NCI-H345 treated with DMSO at 0.1 percent for 48 hours (cell line): ENCODE data around the gene KCND3.

Source experiments
- DNase-seq: peaks from one replicate; lab custom pipeline; 2025; ENCODE audit not compliant: unreplicated experiment; lab: John Stamatoyannopoulos, UW

KCND3 gene

DNA sequence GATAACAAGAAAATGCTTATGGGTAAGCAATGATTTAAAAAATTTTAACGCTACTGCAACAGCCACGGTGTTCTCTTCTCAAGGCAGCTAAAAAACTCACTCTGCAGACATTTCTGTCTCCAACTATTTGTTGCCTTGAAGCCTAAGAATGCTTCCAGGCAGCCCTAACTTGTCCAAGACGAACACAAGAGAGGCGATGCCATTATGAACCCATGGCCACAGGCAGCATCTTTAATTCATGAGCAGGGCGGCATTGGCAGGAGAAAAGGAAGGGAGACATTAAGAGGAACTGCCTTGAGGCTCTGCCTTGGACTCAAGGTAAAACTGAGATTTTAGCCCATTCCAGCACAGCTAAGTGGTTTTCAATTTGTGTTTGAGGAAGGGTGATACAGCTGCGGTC is 67.5 kb downstream of the KCND3 start:
- no peak for DNase-seq

GRCh38 chr1:111920221-111921024 is 69.0 kb downstream of the KCND3 start:
- DNase-seq, result peak; percentile 19

DNA sequence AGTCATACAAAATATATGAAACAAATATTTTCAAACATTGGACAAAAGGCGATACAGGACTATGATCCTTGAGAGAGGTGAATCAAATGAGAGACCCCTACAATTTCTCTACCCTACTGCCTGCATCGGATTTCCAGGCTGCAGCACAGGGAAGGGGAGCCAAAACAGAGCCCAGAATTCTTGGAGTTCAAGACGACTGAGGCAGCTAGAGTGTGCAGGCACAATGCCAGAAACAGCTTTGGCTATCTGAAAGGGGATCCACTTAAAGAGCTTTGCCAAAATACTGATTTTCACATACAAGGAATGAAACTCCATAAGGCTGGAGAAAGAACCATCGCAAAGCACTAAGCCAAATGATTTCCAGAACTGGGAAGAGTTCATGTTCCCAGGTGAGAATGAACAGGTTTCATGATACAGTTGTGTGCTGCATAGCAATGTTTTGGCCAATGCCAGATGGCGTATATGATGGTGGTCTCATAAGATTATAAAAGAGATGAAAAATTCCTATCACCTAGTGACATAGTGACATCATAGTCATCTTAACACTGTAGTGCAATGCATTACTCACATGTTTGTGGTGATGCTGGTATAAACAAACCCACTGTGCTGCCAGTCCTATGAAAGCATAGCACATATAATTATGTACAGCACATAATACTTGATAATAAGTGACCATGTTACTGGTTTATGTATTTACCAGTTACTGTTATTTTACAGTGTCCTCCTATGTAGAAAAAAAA is 77.5 kb downstream of the KCND3 start:
- DNase-seq, result no peak

DNA sequence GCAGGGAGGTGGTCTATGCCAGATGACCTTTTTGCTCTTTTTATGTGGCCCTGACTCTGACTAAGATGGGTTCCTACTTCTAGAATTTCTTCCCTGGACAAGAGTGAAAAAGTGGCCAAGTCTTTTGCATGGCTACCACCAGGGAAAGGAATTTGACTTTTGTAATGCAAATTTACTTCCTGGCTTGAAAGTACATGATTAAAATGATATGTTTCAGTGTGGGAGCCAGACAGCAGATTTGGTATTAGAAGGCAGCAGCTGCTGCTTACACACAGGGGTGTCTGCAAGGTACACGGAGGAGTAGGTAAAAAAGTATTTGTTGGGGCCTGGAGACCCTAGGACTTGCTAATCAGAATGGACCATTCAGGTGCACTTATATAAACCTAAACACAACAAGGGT is 78.4 kb downstream of the KCND3 start:
- DNase-seq, result no peak

DNA sequence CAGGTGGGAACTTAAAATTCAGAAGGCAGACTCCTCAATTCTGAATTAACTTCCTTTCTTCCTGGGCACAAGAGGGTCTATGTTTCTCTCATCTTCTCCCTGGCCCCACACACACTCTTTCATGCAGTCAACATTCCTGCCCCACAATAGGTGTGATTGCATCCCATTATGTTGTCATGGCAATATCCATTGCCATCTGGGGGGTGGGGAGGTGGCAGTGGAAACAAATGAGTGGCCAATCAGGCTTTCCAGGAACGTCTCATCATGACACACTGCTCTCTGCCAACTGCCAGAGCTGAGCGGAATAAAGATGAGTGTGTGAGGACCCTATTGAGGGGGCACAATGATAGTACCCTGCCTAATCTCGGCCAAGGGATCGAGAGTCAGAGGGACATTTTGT is 80.4 kb downstream of the KCND3 start:
- no peak for DNase-seq

DNA sequence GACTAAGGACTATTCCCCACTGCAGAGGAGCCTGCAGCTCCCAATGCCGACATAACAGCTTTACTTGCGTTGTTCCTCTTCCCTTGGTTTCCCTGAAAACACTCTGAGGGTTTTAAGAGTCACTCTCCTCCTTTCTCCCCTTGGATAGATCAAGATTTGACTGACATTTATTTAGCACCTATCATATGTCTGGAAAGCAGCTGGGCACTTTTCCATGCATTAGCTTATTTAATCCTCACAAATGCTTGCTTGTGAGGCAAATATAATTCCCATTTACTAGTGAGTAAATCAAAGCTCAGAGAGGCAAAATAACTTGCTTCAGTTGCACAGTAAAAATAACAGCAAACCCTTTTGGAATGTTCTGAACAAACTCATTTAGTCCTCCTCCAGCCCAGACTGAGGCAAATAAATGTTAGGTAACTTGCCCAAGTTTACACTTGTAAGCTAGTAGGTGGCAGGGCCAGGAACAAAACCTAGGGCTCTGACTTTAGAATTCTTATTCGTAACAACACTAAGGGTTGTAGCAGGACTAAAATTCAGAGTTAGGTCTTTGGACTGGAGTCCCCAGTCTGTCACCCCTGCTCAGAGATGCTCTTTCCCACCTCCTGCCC is 81.4 kb downstream of the KCND3 start:
- DNase-seq, result no peak

- DNase-seq, result no peak
Observed at GRCh38 chr1:111907321-111907720, 82.1 kb downstream of the KCND3 start.

GRCh38 chr1:111906816-111907215 is 82.7 kb downstream of the KCND3 start:
- DNase-seq, result no peak

- DNase-seq, result no peak
Observed at GRCh38 chr1:111906111-111906510, 83.4 kb downstream of the KCND3 start.

GRCh38 chr1:111904478-111905218 is 84.8 kb downstream of the KCND3 start:
- peak; percentile 87 for DNase-seq

DNA sequence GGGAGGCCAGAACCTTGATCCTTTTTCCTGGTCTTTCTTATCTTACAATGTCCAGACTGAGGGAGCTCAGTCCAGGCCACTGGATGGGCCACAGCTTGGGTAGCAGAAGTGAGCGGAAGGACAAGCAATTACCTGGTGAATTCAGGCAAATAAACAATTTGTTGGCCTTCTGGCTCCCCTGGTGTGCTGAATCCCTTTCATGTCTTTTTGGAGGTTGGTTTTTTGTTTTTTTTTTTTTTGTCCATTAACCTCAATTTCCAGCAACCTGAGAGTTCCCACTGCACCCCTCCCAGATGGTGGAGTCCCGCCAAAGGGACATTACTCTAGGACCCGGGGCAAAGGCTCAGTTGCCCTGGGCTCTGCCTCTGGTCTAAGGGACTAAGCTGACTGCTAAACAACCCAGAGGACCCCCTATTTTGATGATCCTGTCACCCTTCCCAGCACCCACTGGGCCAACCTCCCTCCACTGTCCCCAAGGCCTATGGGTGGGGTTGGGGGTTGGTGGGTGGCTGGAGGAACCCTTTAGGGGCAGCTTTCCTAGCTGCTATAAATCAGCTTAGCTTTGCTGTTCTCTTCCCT is 85.5 kb downstream of the KCND3 start:
- DNase-seq, result no peak

DNA sequence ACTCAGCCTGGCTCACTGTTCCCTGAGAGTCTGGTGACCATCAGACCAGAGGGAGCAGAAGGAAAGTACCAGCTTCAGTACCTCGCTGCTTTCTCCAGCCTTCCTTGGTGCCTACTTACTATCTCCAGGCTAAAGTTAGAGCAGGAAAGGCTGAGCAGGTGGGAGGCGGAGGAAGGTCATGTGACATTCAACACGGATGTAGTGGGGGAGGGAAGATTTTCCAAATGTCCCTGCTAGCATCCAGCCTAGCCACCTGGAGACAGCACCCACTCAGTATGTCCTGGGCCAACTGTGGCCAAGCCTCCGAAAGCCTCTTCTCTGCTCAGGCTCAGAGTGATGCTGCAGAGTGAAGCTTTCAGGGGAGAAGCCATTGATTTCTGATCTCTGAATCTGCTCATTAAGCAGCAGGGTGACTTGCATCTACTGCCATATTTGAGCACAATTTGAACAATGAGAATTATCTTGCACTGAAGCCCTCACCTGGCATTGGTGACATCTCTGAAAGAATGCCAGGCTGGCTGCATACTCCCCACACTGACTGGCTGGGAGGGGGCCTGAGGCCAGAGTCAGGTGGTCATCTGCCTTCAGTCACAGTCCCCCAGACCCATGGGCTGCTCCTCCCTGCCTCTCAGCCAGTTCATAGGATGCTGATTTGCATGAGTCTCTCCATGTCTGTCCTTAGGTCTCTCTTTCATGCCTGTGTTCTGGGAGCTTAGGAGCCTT is 86.2 kb downstream of the KCND3 start:
- no peak for DNase-seq

- no peak for DNase-seq
Observed at GRCh38 chr1:111895469-111895868, 94.0 kb downstream of the KCND3 start.

DNA sequence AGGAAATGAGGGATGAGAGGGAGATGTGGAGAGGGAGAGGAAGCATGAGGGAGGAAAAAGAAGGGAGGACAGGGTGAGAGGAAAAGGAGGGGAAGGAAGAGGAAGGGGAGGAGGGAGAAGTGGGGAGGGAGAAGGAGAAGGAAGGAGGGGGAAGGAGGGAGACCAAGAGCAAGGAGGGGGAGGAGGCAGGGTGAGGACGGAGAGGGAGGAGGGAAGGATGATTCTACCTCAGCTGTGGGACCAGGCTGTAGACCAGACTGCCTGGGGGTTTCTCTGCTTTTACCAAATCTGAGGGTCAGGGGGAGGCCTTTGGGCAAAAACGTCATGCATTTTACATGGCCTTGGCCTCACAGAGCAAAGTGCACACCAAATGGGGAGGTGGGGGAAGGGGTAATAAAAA is 94.5 kb downstream of the KCND3 start:
- DNase-seq, result no peak

GRCh38 chr1:111894497-111894896 is 95.0 kb downstream of the KCND3 start:
- DNase-seq, result no peak

DNA sequence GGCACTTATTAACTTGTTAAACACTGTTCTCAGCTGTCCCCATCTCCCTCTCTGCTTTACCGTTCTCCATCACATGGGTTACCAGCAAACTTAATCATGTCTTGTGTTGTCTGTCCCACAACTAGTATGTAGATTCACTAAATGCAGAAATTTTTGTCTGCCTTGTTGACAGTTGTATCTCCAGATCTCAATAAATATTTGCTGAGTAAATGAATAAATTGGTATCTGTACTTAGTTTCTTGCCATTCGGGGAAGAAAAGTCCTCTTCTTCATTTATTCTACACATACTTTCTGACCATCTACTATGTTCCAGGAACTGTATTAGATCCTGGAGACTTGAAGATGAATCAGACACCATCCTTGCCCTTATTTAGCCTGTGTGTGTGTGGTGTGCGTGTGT is 97.9 kb downstream of the KCND3 start:
- no peak for DNase-seq

- DNase-seq, result no peak
Observed at GRCh38 chr1:111888740-111889376, 100.6 kb downstream of the KCND3 start.

- no peak for DNase-seq
Observed at GRCh38 chr1:111887875-111888274, 101.6 kb downstream of the KCND3 start.

DNA sequence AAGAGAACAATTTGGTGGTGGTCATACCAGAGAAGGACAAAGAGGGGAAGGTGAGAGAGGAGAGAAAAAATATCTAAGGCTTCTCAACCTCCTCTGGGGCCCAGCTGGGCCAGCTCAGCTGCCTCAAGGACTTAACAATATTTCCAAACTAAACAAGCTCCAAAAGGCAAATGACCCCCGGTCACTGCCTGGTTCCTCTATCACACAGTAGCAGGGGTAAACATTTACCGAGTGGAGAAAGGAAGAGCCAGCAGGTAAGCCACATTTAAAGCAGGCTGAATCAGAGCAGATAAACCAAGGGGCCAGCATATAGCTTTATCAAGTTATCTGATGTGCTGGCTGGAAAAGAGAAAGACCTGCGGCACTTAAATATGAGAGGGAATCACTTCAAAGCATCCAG is 102.1 kb downstream of the KCND3 start:
- DNase-seq, result no peak

- DNase-seq, result no peak
Observed at GRCh38 chr1:111886741-111887140, 102.7 kb downstream of the KCND3 start.
